KOPT-K1 (cell line): ENCODE data around the gene RAB3IP.

Experiments used
- H3K27ac ChIP-seq: fragments of 200-600 bp; sonication (generic); 2 replicates; pipeline ENCODE4 v1.5.1; 2016; ENCODE audit warnings: antibody characterized with exemption, mild to moderate bottlenecking, low read depth, low read length; ENCODE audit not compliant: poor library complexity, severe bottlenecking
- H3K36me3 ChIP-seq: fragments of 200-600 bp; sonication (generic); 2 replicates; pipeline ENCODE4 v1.5.1; 2017; ENCODE audit warnings: antibody characterized with exemption, mild to moderate bottlenecking, low read length, moderate library complexity; ENCODE audit not compliant: insufficient read depth
- H3K9me3 ChIP-seq: fragments of 200-600 bp; sonication (generic); 2 replicates; pipeline ENCODE4 v1.5.1; 2017; ENCODE audit warnings: antibody characterized with exemption, low read length, mild to moderate bottlenecking; ENCODE audit not compliant: insufficient read depth, poor library complexity, severe bottlenecking

RAB3IP gene, protein sequence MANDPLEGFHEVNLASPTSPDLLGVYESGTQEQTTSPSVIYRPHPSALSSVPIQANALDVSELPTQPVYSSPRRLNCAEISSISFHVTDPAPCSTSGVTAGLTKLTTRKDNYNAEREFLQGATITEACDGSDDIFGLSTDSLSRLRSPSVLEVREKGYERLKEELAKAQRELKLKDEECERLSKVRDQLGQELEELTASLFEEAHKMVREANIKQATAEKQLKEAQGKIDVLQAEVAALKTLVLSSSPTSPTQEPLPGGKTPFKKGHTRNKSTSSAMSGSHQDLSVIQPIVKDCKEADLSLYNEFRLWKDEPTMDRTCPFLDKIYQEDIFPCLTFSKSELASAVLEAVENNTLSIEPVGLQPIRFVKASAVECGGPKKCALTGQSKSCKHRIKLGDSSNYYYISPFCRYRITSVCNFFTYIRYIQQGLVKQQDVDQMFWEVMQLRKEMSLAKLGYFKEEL

DNA sequence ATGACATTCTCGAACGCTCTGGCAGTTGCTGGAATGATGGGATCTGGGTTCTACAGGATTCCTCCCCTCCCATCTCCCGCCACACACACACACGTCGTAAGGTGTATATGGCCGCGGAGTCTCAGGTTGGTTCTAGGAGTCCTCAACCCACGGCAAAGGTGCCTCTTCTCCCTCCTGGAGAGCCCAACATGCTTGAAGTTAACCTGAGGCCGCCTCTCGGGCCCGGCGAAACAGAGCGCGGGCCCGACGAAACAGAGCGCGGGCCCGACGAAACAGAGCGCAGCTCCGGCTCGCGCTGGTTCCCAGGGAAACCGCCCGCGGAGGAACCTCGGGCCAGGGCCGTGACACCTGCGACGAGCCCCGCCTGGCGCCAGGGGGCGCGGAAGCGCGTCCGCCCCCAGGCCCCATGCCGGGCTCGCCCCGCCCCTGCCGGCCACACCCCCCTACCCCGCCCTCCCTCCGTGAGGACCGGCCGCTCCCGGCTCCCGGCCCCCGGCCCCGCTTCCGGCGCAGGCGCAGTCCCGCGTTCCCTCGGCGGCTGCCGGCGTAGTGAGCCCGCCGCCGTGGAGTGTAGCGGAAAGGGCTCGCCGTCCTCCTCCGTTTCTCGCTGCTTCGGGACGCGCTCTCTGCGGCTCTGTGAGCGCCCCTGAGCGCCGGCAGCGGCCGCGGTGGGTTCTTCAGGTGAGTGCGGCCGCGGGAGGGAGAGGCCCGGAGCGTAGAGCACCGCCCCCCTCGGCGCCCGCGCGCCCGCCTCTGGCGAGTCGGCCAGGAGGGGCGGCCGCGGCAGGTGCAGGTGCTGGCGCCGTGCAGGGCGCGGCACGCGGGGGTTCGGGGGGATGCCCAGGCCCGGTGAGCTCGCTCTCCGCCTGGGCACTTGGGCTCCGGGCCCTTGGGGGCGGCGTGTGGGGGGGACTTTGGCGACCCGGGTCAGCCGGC lies at the start of gene RAB3IP:
Gene RAB3IP, plus strand, starts transcription at position 510 of the 936 bp plus-strand sequence. CDS start 16,549 bp downstream, outside the sequence.
- Histone ChIP-seq H3K9me3 (no peaks in the 10 kb centered on the region), H3K36me3 (no peaks in the 10 kb centered on the region), H3K27ac (peak within 1 kb of the TSS; percentile 59)

DNA sequence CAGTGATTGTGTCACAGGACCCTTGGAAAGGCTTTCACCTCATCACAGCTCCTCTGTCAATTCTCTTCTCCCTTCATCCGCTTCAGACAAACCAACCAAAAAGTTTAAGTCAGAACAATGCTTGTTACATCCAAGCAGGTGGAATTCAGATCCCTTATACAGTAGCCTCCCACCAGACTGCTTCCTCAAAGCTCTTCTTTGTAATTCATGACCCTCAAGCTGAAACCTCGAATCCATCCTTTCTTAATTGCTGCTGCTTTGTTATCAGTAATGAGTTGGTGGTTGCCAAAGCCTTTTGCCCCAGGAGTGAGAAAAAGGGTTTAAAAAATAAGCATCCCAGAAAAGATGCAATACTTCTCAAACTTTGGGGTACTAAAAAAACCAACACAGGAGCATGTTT lies 49.0 kb upstream of the RAB3IP start:
- no peaks in the 10 kb centered on the region for H3K9me3 ChIP-seq
- no peak overlapping the region for H3K27ac ChIP-seq
- H3K36me3 ChIP-seq = no peaks in the 10 kb centered on the region

DNA sequence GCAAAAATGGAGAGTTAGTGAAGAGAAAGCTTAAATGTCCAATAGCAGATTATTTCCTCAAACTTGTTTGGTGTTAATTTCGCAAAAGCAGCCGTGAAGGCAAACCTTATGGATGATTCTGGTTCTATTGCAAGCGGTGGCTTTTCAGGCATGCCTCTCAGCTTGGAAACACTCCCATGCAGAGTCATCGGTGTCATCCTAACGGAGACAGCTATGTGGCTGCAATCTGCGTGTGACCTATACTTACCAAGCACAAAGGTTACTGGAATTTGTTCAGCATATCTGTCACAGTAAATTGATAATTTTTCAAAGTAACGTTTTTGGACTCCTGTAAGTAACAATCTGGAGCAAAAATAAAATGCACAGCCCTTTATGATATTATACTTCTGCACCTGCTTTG lies 44.5 kb upstream of the RAB3IP start:
- Histone ChIP-seq H3K27ac (no peak overlapping the region), H3K36me3 (no peaks in the 10 kb centered on the region), H3K9me3 (no peaks in the 10 kb centered on the region)

DNA sequence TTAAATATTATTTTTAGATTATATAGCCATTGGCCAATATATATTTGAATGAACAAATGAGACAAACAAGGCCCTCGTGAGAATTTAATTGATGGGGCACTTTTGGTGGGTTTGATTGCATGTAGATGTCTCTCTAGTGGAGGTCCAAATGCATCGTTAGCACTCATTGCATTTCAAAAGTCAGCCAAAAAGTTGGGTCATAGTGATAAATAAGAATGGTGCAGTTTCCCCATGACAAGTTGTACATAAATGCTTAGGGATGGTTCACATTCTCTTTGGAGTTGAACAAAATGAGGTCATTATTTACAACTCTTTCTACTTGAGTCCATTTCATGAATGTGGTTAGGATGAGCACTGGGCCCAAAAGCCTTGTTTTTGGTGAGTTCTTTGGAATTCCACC lies 40.6 kb upstream of the RAB3IP start:
- no peak overlapping the region for H3K27ac ChIP-seq
- no peaks in the 10 kb centered on the region for H3K9me3 ChIP-seq
- H3K36me3 ChIP-seq = no peaks in the 10 kb centered on the region

- no peaks in the 10 kb centered on the region for H3K9me3 ChIP-seq
- H3K27ac ChIP-seq = no peak within 1 kb of the TSS
Measured at GRCh38 chr12:69698769-69699540, 39.7 kb upstream of the RAB3IP start, which contains the start of gene BEST3. Gene BEST3 (minus strand): TSS chr12:69699303. CDS start chr12:69697798, 1,505 bp downstream.

DNA sequence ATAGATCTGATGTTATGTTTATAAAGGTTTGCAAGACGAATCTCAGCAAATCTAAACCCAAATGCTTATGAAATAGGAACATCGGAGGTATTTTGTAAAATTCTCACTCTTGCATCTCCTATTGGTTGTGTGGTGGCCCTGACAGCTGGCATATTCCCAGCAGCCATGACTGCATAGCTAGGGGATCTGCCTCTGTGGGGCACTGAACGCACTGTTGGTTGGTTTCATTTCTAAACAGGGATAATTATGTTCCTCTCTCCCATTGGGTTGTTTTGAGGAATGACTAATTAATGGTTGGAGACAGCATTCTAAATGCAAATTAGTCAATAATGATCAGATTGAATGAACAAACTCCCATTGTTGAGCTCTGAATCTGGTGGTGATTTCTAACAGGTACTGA lies 36.8 kb upstream of the RAB3IP start:
- Histone ChIP-seq H3K27ac (no peak overlapping the region), H3K36me3 (no peaks in the 10 kb centered on the region), H3K9me3 (no peaks in the 10 kb centered on the region)

More at GRCh38 chr12:69698769-69699540, 39.7 kb upstream of the RAB3IP start, which contains the start of gene BEST3:
- no peaks in the 10 kb centered on the region for H3K36me3 ChIP-seq

GRCh38 chr12:69703146-69703642 lies 35.5 kb upstream of the RAB3IP start:
- H3K27ac ChIP-seq = no peak overlapping the region
- H3K36me3 ChIP-seq = no peaks in the 10 kb centered on the region
- H3K9me3 ChIP-seq = no peaks in the 10 kb centered on the region

DNA sequence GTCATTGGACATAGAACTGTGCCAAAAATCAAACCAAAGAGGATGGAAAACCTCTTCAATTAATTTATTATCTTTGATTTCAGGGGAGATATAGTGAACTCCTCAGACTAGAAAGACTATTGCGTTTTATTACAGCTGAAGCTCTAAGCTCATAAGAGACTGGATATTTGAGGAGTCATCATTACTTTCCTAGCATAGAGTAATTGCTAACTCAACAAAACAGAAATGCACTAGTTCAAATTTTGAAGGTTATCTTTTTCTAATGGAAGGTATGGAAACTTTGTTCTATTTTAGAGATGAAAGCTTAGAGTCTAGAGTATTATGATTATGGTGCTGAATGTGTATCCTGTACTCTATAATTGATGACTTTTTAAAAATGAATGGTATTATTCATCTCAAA lies 34.3 kb upstream of the RAB3IP start:
- H3K36me3 ChIP-seq = no peaks in the 10 kb centered on the region
- no peak overlapping the region for H3K27ac ChIP-seq
- H3K9me3 ChIP-seq = no peaks in the 10 kb centered on the region

GRCh38 chr12:69708649-69709048 lies 30.0 kb upstream of the RAB3IP start:
- H3K36me3 ChIP-seq = no peaks in the 10 kb centered on the region
- H3K27ac ChIP-seq = no peak overlapping the region
- H3K9me3 ChIP-seq = no peaks in the 10 kb centered on the region

DNA sequence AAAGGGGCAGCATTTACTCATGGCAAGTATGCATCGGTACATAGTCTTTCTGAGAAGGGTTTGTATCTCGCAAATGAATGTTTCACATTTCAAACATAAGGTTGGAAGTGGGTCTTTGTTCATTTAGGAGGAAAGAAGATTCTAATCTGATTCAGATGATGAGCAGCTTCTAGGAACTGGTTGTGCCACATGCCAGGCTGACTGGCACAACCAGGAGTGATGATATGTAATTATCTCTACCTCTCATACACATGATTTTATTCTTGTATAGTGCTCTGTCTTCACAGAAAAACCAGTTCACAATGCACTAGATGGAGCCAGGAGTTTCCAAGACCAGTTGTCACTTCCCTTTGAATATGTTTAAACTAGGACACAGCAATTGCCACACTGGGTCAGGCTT lies 25.8 kb upstream of the RAB3IP start:
- no peaks in the 10 kb centered on the region for H3K36me3 ChIP-seq
- no peak overlapping the region for H3K27ac ChIP-seq
- H3K9me3 ChIP-seq = no peaks in the 10 kb centered on the region

GRCh38 chr12:69714542-69714941 lies 24.1 kb upstream of the RAB3IP start:
- no peaks in the 10 kb centered on the region for H3K36me3 ChIP-seq
- H3K27ac ChIP-seq = no peak overlapping the region

GRCh38 chr12:69719336-69720316 lies 19.0 kb upstream of the RAB3IP start:
- Histone ChIP-seq H3K27ac (no peak overlapping the region), H3K9me3 (no peaks in the 10 kb centered on the region), H3K36me3 (no peaks in the 10 kb centered on the region)

More at GRCh38 chr12:69714542-69714941, 24.1 kb upstream of the RAB3IP start:
- H3K9me3 ChIP-seq = no peaks in the 10 kb centered on the region

- Histone ChIP-seq H3K9me3 (no peaks in the 10 kb centered on the region), H3K36me3 (no peaks in the 10 kb centered on the region)
Measured at GRCh38 chr12:69720750-69721149, 17.9 kb upstream of the RAB3IP start.

More at GRCh38 chr12:69720750-69721149, 17.9 kb upstream of the RAB3IP start:
- no peak overlapping the region for H3K27ac ChIP-seq
